VCaP (cell line): ENCODE measurements around the gene SUMO4.

ENCODE experiments used
- H3K27ac ChIP-seq: fragments of 450-650 bp; 2 replicates; pipeline ENCODE4 v1.5.1; 2017
- TF ChIP-seq, protein P1 (sequence below): fragments of 450-650 bp; conservative IDR thresholded peaks from 2 replicates; pipeline ENCODE4 v1.5.1; 2017; ENCODE audit warnings: mild to moderate bottlenecking, moderate library complexity

Gene SUMO4

DNA sequence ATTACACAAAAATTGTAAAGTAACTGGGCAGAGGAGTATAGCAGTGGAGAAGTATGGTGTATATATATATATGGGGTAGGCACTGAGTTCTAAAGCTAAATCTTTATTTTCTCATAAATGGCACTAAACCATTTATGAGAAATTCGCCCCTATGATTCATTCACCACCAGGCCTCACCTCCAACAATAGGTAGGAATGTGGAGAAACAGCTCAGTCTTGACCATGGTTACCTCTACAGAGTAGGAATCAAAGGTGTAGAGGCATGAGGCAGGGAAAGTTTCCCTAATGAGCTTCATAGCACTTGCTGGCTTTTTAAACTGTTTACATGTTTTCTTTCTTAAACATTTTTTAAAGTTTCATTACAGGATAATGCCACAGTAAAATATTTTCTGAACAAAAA lies 36.9 kb upstream of the SUMO4 start:
- TF ChIP-seq, protein P1, sequence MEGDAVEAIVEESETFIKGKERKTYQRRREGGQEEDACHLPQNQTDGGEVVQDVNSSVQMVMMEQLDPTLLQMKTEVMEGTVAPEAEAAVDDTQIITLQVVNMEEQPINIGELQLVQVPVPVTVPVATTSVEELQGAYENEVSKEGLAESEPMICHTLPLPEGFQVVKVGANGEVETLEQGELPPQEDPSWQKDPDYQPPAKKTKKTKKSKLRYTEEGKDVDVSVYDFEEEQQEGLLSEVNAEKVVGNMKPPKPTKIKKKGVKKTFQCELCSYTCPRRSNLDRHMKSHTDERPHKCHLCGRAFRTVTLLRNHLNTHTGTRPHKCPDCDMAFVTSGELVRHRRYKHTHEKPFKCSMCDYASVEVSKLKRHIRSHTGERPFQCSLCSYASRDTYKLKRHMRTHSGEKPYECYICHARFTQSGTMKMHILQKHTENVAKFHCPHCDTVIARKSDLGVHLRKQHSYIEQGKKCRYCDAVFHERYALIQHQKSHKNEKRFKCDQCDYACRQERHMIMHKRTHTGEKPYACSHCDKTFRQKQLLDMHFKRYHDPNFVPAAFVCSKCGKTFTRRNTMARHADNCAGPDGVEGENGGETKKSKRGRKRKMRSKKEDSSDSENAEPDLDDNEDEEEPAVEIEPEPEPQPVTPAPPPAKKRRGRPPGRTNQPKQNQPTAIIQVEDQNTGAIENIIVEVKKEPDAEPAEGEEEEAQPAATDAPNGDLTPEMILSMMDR, result no peak
- no peak overlapping the region for H3K27ac ChIP-seq

DNA sequence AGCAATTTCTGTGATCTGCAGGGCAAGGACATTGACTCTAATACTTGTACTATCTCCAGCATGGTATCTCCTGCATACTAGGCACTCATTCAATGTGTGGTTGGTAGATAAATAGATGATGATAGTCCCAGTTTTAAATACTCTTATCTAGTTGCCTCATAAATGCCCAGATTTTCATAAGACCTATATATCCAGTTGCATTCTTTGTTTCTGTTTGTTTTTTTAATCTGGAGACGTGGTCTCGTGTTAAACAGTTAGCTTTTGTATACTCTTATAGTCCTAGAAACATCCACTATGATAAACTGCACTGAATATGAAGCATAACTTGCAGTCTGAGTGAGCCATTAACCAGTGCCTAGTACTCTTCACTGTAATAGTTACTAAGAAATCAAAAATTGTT lies 35.5 kb upstream of the SUMO4 start:
- no peak overlapping the region for H3K27ac ChIP-seq
- TF ChIP-seq, protein P1, result no peak

DNA sequence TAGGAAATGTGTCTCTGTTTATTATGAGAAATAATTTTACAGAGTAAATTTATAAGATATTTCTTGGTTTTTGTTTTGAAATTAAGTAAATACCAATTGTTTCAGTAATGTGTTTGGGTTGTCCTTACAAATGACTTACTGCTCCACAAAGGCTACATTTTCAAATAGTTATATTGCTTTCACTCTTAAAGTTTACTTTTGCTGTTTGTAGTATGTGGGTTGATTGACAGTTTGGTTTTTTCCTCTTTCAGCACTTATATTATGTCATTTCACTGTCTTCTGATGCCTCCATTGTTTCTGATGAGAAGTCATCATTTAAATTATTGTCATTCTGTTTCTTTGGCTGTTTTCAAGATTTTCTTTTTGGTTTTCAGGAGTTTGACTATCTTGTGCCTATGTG lies 34.9 kb upstream of the SUMO4 start:
- TF ChIP-seq, protein P1, result no peak

DNA sequence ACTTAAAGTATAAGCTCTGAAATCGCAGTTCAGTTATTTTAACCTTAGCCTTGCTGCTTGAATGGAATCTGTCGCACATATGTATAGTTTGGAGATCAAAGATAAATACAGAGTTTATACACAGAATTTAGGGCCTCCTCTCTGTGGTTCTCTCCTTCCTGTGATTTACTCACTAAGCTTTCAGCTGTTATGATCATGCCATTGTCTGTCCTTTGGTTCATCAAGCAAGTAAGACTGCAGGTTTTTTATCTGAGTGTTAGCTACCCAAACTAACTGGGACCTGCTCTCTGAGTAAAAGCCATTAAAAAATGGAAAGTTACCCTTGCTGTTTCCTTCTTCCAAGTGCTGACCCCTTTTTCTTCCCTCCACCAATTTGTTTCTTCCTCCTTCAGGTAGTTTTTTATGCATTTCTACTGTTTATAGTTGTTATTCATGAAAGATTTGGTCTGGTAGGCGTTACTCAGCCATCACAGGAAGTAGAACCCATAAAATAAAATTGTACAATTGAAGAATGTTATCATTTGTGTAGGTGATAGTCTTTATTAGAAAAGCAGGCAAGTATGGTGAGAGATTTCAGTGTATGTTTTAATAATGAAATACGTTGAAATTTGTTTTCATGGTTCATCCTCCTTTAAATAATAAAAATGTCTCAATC lies 33.7 kb upstream of the SUMO4 start:
- TF ChIP-seq, protein P1, result no peak
- H3K27ac ChIP-seq, result no peak overlapping the region

More for the DNA sequence above, 34.9 kb upstream of the SUMO4 start:
- H3K27ac ChIP-seq, result no peak overlapping the region

DNA sequence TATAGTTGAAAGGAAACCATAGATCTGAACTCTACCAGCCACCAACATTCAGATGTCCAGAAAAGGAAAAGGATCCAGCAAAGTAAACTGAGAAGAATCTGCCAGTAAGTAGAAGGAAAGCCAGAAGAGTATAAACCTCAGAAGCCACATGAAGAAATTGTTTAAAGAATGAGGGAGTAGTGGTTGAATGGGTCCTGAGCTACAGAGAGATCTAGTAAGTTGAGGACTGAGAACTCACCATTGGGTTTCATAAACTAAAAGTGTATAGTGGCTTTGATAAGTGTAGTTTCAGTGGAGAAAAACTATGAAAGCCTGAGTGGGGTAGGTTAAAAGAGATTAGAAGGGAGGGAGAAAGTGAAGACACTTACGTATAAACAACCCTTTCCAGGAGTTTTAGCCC lies 32.0 kb upstream of the SUMO4 start:
- TF ChIP-seq, protein P1, result no peak
- no peak overlapping the region for H3K27ac ChIP-seq

DNA sequence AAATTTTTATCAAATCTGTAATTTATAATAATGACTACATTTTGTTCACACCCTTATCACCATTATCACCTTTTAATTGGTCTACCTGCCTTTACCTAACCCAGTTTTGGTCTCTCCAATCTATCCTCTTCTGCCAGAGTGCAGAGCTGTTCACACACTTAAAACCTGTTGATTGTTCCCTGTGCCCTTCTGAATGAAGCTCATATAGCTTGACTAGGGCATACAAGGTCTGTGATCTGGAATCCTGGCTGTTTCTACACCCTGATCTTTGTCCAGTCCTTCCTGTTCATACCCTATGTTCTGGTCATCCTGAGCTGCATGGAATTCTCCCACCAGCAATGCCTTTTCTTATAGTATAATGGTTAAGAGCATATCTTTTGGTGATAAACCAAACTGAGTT lies 28.9 kb upstream of the SUMO4 start:
- TF ChIP-seq, protein P1, result no peak
- H3K27ac ChIP-seq, result no peak overlapping the region; the same call in 1 of the 2 replicates

DNA sequence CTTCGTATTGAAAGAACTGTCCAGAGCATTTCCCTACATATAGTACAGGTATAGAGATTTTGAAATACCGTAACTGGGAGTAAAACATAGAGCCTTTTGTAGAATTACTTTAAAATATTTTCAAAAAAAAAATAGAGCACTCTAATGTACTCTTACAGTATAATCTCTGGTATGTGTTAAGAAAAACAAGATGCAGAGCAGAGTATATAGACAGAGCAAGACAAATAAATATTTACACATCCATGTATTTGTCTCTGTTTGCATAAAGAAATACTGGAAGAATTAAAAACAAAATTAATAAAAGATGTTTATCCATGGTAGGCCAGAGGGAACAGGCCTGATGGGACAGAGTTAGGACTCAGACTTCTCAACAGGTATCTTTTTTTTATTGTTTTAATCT lies 28.0 kb upstream of the SUMO4 start:
- TF ChIP-seq, protein P1, result no peak
- H3K27ac ChIP-seq, result peak overlapping the region; percentile 23; the same call in 1 of the 2 replicates
